Erythroblast (primary cell): ENCODE measurements around the gene POU2F1.

ENCODE experiments used
- GATA1 ChIP-seq: IDR thresholded peaks from 2 replicates; pipeline ENCODE4 v1.6.1; 2011; ENCODE audit warnings: low read depth, mild to moderate bottlenecking, control low read depth, low read length, moderate library complexity
- POLR2A ChIP-seq: IDR thresholded peaks from 2 replicates; pipeline ENCODE4 v1.6.1; 2011; ENCODE audit warnings: mild to moderate bottlenecking, low read length

DNA sequence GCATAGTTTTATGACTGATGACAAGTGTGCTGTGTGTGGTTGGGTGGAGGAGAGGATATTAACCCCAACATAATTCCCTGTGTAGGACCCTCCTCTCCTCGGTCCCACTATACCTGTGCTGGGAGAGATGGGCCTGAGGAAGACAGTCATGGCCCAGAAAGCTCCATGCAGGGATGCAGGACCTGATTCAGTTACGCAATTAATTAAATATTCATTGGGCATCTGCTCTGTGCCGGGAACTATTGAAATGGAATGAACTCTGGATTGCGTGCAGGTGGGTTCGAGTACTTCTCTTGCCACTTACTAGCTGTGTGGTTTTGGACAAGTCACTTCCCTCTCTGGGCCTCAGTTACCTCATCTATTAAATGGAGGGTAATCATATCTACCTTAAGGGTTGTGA lies 223.1 kb downstream of the POU2F1 start:
- no peak for TF ChIP-seq POLR2A
- TF ChIP-seq GATA1, result no peak
